SU-DHL-6 (cell line): Measurements from ENCODE around the gene CTDSP1.

Source experiments
- CTCF ChIP-seq: fragments of 200-600 bp; sonication (generic); IDR thresholded peaks from one replicate; pipeline ENCODE4 v1.5.1; 2017; ENCODE audit warnings: antibody characterized with exemption, mild to moderate bottlenecking, low read length, moderate library complexity; ENCODE audit not compliant: insufficient read depth, poor library complexity, severe bottlenecking
- EZH2phosphoT487 ChIP-seq: fragments of 200-600 bp; sonication (generic), shearing (Covaris generic); conservative IDR thresholded peaks from 2 replicates; pipeline ENCODE4 v1.6.1; 2018; ENCODE audit warnings: mild to moderate bottlenecking, antibody characterized with exemption, low read length, moderate library complexity, mixed read lengths

GRCh38 chr2:218387369-218388194 lies 12.1 kb upstream of the CTDSP1 start:
- no peak for TF ChIP-seq CTCF
- TF ChIP-seq EZH2phosphoT487 = no peak
